GM12891 (cell line): ENCODE data around the gene EPHB4.

Source experiments
- POLR2A ChIP-seq: IDR thresholded peaks from 2 replicates; pipeline ENCODE4 v1.6.1; 2011; ENCODE audit warnings: low read depth, low read length, control low read depth
- POLR2AphosphoS5 ChIP-seq: IDR thresholded peaks from 2 replicates; pipeline ENCODE4 v1.6.1; 2011; ENCODE audit warnings: low read depth, low read length, control low read depth

DNA sequence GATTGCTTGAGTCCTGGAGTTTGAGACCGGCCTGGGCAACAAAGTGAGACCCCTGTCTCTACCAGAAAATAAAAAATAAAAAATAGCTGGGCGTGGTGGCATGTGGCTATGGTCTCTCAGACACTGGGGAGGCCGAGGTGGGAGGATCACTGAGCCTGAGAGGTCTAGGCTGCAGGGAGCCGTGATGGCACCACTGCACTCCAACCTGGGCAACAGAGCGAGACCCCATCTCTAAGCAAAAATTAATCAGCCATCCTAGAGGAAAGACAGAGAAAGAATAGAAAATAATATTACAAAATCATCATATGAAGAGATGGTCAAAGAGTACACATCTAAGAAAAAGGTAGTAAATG is 4.9 kb upstream of the EPHB4 start:
- TF ChIP-seq POLR2A (no peak), POLR2AphosphoS5 (no peak)
